Islet precursor cell (in vitro differentiated cells): ENCODE results near the gene RAB9B.
A peak's percentile ranks its signal among the peaks of the same experiment; 100 is the strongest.

ENCODE experiments used
- DNase-seq: peaks from one replicate; pipeline ENCODE4 v3.0.0-alpha.2; 2018

The RAB9B gene

GRCh38 chrX:103806862-103807474 lies 25.1 kb downstream of the RAB9B start:
- DNase-seq: peak; percentile 52

GRCh38 chrX:103805860-103806259 lies 26.2 kb downstream of the RAB9B start:
- DNase-seq: no peak

- DNase-seq: no peak
Observed at GRCh38 chrX:103800318-103800717, 31.7 kb downstream of the RAB9B start.

- no peak for DNase-seq
Observed at GRCh38 chrX:103797691-103798090, 34.4 kb downstream of the RAB9B start.

- no peak for DNase-seq
Observed at GRCh38 chrX:103794119-103794518, 37.9 kb downstream of the RAB9B start.

GRCh38 chrX:103793545-103793940 lies 38.5 kb downstream of the RAB9B start:
- no peak for DNase-seq

- no peak for DNase-seq
Observed at GRCh38 chrX:103792916-103793544, 39.0 kb downstream of the RAB9B start.

- DNase-seq: no peak
Observed at GRCh38 chrX:103791826-103792485, 40.1 kb downstream of the RAB9B start.

- DNase-seq: no peak
Observed at GRCh38 chrX:103791228-103791627, 40.8 kb downstream of the RAB9B start.

GRCh38 chrX:103789004-103789403 lies 43.1 kb downstream of the RAB9B start:
- no peak for DNase-seq

GRCh38 chrX:103783971-103784370 lies 48.1 kb downstream of the RAB9B start:
- DNase-seq: no peak

- DNase-seq: no peak
Observed at GRCh38 chrX:103783196-103783595, 48.9 kb downstream of the RAB9B start.

- DNase-seq: peak; percentile 95
Observed at GRCh38 chrX:103782640-103783039, 49.4 kb downstream of the RAB9B start.

GRCh38 chrX:103781706-103782105 lies 50.4 kb downstream of the RAB9B start:
- DNase-seq: no peak

- no peak for DNase-seq
Observed at GRCh38 chrX:103781062-103781402, 51.0 kb downstream of the RAB9B start.

GRCh38 chrX:103780336-103781061 lies 51.6 kb downstream of the RAB9B start:
- DNase-seq: no peak

GRCh38 chrX:103779141-103779789 lies 52.8 kb downstream of the RAB9B start:
- no peak for DNase-seq

GRCh38 chrX:103776546-103776945 lies 55.5 kb downstream of the RAB9B start, which contains the start of gene PLP1:
PLP1 (plus strand) TSS chrX:103776840; CDS start chrX:103776996, 156 bp downstream.
- DNase-seq: no peak

- no peak for DNase-seq
Observed at GRCh38 chrX:103774070-103774642, 57.9 kb downstream of the RAB9B start.

GRCh38 chrX:103773445-103773844 lies 58.6 kb downstream of the RAB9B start:
- DNase-seq: no peak
